ENCODE measurements around the gene SYNCRIP.
A peak's percentile ranks its signal among the peaks of the same experiment; 100 is the strongest.
"Not testable (repeated sequence)": the region's sequence is repeated elsewhere in the genome, so short reads cannot be mapped to it uniquely, and the experiment has no call there.

Gene SYNCRIP

GRCh38 chr6:85593438-85594196 lies 49.1 kb downstream of the SYNCRIP start, which contains the start of gene SNX14:
Gene SNX14 (minus strand): TSS chr6:85593858. CDS start chr6:85593718, 140 bp downstream.
- peak; percentile 98 for DNase-seq

DNA sequence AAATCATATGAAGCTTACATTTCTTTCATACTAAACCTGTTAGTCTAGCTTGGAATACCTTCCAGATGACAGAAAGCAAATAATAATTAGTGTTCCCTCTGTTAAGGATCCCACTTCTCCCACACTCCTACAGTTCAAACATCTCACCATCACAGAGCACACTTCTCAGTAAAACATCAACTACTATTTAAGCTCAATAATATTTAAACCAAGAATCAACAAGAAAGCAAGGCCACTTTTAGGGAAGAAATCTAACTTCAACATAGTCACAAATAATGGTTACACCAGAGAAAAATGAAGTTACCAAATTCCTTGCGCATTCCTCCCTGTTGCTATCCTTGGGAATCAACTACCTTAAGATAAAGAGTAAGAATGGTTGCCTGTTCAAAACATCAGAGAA lies 50.7 kb downstream of the SYNCRIP start:
- DNase-seq = no peak

GRCh38 chr6:85591207-85591606 lies 51.5 kb downstream of the SYNCRIP start:
- no peak for DNase-seq

- no peak for DNase-seq
Observed at GRCh38 chr6:85585741-85586140, 56.9 kb downstream of the SYNCRIP start.

- not testable (repeated sequence) for DNase-seq
Observed at GRCh38 chr6:85582832-85583231, 59.9 kb downstream of the SYNCRIP start.

- DNase-seq = no peak
Observed at GRCh38 chr6:85581572-85581971, 61.1 kb downstream of the SYNCRIP start.

DNA sequence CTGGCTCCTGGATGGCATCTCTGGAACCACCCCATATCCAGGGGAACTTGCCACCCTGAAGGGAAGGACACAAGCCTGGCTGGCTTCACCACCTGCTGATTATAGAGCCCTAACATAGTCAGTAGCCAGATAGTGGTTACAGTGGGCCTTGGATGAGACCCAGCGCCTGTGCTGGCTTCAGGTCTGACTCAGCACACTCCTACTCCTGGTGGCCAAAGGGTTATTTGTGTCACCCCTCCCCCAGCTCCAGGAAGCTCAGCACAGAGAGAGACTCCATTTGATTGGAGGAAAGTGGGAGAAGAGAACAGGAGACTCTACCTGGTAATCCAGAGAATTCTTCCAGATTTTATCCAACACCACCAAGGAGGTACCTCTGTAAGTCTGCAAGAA lies 61.8 kb downstream of the SYNCRIP start:
- peak; percentile 74 for DNase-seq

GRCh38 chr6:85580118-85580877 lies 62.4 kb downstream of the SYNCRIP start:
- no peak for DNase-seq

DNA sequence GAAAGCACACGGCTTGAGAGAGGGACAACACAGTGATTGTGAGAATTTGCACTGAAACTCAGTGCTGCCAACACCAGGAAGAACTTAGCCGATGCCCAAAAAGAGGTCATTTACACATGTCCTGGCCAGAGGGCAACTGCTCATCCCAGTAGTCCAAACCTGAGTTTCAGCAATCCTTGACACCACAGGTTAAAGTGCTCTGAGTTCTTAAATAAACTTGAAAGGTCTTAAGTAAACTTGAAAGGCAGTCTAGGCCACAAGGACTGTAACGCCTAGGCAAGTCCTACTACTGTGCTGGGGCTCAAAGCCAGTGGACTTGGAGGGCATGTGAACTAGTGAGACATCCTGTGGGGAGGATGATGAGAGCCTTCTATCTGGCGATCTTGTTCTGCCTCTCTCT lies 63.1 kb downstream of the SYNCRIP start:
- no peak for DNase-seq

DNA sequence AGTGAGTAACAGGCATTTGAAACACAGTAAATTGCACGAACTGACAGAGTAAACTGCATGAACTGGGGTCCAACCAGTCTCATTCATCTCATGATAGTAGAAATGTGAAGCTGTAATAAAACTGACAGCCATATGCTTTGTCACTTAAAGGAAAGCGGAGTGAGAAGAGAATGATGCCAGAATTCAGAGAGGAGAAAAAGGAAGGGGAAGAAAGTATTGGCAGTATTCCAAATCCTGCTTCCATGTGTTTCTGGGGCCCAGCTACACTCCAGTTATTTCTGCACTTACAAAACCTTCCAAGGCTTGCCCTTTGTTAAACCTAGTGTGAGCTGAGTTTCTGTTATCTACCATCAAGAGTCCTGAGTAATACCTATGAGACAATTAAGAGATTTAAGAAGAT lies 66.2 kb downstream of the SYNCRIP start:
- no peak for DNase-seq

GRCh38 chr6:85574932-85575598 lies 67.6 kb downstream of the SYNCRIP start:
- DNase-seq = peak; percentile 63

DNA sequence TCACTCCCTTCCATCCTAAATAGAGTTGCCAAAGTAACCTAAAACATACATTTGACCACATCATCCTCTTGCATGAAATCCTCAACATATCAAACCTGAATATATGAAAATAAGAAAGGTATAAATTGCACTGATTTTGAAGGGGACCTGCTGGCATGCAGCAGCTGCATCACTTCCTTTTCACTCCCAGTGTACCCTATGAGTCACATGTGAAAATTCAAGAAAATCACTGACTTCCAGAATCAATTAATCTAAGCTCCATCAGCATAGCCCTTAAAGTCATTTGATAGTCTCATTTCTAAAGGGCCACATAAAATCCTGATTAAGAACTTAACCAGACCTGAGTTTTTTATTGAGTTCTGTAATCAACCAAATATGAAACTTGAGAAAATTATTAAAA lies 73.4 kb downstream of the SYNCRIP start:
- DNase-seq = peak; percentile 34

- no peak for DNase-seq
Observed at GRCh38 chr6:85568411-85568810, 74.3 kb downstream of the SYNCRIP start.

- no peak for DNase-seq
Observed at GRCh38 chr6:85565736-85566135, 77.0 kb downstream of the SYNCRIP start.

DNA sequence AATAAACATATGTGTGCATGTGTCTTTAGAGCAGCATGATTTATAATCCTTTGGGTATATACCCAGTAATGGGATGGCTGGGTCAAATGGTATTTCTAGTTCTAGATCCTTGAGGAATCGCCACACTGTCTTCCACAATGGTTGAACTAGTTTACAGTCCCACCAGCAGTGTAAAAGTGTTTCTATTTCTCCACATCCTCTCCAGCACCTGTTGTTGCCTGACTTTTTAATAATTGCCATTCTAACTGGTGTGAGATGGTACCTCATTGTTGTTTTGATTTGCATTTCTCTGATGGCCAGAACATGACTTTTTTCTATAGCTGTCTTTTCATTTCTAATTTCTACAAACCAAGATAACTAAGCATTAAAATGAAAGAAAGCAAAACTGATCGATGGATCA lies 78.5 kb downstream of the SYNCRIP start:
- not testable (repeated sequence) for DNase-seq

Measured in EL (cell line).